Activated CD8-positive, alpha-beta memory T cell treated with anti-CD3 and anti-CD28 coated beads, Interleukin-2, amount 50 U/mL, for 24 hours (primary cell): ENCODE data around the gene INTS11.

Experiments used
- DNase-seq: peaks from one replicate; pipeline ENCODE4 v3.0.0-alpha.2; 2020; ENCODE audit errors: extremely low read depth

INTS11 gene

GRCh38 chr1:1299686-1300351 lies 24.6 kb downstream of the INTS11 start:
- no peak for DNase-seq

DNA sequence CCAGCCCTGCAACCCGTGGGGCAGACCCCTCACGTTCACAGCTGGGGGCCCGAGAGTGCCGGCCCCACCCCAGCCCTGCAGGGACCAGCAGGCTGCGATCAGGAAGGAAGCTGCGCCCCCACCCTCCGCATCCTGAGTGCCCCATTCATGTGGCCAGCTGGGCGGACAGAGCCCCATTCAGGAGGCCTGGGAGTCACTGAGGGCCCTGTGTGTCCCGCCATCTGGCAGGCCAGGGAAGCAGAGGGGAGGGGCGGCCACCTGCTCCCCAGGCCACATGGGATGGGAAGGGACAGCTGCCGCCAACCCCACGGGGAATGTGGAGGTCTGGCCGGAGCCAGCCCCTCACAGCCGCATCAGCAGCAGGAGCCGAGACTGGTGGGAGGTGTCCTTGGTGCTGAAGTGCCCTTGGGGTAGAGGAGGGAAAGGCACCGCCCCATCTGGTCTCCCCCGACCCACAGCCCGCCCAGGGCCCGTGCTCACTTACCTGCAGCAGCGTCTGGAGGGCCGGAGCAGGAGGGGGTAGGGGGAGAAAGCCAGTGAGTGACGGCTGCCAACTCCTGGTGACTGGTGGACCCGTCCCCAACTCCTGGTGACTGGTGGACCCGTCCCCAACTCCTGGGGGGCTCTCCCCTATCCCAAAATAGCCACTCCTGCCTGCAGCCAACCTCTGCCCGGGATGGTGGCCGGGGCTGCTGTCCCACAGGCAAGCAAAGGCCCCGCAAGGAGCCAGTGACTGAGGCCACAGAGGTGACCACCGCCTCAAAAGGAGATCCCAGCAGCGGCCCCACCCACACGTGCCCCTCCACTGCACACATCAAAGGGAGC lies 25.4 kb downstream of the INTS11 start:
- DNase-seq = no peak

- no peak for DNase-seq
Observed at GRCh38 chr1:1297802-1298424, 26.5 kb downstream of the INTS11 start.

DNA sequence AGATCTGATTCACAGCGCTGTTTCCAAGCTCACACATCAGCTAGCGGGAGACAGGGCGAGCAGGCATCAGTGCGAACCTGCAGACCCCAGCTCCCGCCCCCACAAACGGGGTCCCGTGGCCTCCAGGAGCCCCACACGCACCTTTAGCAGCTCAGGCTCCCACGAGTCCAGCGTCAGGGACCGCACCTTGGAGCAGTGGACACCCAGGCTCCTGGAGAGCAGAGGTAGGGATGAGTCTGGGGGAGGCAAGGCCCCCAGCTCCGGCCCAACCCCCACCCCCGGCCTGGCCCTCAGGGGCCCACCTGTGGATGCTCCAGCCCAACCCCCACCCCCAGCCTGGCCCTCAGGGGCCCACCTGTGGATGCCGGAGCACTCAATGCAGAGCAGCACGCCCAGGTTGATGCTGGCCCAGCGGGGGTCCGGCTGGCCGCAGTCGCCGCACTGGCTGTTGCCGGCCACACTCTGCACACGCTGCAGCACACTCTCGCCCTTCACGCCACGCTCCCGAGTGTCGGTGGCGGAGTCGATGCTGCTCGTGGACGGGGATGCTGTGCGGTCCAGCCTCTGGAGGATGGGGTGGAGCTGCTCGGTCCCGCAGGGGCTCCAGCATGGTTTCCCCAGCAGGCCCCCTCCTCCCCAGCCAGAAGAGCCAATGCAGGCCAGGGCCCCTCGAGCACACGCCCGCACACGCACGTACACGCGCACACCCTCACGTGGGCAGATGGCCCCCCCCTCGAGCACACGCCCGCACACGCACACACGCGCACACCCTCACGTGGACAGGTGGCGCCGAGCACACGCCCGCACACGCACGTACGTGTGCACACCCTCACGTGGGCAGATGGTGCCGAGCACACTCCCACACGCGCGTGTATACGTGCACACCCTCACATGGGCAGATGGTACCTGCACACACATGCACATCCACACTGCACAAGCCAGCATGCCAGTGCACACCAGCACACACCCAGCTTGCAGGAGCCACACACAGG lies 28.1 kb downstream of the INTS11 start:
- DNase-seq = no peak

GRCh38 chr1:1295154-1295923 lies 29.1 kb downstream of the INTS11 start:
- DNase-seq = no peak

DNA sequence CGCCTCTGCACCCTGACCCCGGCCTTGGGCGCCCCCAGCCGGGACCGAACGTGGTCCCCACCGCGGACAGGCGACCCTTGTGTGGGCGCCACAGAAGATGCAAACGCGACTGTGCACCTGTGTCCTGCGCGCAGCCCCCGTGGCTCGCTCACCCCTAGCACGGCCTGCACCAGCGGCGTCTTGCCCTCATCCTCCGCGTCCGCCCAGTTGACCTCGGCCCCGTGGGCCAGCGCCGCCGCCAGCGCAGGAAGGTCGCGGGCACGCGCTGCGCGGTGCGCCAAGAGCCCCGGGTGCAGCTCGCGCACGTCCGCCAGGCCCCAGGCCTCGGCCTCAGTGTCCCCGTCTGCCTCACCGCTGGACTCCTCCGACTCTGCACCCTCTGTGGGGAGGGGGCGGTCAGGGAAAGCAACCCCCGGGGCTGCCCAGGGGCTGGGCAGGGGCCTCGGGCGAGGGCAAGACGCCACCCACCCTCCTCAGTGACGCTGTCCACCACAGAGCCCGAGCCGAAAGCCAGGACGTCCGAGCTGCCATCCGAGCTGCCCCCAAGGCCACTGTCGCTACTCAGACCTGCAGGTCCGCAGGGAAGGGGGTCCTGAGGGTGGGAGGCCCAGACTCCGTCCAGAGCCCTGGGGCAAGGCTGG lies 30.1 kb downstream of the INTS11 start:
- DNase-seq = no peak

GRCh38 chr1:1293263-1294249 lies 30.9 kb downstream of the INTS11 start:
- no peak for DNase-seq

DNA sequence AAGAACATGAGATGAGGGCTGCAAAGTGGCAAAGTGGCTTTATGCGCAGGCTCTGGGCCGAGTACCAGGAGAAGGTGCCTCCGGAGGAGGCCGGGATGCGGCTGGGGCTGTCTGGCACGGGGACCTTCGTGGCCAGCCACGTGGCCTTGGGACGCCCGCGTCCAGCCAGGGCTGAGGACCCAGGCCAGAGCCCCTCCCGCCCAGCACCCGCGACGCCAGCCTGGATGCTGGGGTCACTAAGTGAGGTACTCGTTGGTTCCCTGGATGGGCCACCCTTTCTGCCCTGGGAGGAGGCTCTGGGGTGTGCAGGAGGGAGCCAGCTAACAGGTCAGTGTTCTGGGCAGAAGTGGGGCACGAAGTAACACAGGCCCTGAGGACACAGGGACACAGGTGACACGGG lies 31.6 kb downstream of the INTS11 start:
- no peak for DNase-seq

DNA sequence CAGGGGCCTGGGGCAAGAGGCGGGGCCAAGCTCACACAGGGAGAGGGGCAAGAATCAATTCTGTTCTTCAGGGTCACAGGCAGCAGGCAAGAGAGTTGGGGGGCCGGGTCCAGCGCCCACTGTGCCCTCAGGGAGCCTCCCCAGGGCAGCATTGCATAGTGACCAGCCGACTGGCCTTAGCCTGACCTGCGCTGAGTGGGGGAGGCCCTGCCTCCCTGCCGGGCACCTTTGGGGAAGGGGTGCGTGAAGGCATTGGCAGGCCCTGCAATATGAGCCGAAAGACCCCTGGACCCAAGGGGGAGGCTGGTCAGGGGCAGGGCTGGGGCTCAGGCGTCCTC lies 32.0 kb downstream of the INTS11 start:
- DNase-seq = no peak

DNA sequence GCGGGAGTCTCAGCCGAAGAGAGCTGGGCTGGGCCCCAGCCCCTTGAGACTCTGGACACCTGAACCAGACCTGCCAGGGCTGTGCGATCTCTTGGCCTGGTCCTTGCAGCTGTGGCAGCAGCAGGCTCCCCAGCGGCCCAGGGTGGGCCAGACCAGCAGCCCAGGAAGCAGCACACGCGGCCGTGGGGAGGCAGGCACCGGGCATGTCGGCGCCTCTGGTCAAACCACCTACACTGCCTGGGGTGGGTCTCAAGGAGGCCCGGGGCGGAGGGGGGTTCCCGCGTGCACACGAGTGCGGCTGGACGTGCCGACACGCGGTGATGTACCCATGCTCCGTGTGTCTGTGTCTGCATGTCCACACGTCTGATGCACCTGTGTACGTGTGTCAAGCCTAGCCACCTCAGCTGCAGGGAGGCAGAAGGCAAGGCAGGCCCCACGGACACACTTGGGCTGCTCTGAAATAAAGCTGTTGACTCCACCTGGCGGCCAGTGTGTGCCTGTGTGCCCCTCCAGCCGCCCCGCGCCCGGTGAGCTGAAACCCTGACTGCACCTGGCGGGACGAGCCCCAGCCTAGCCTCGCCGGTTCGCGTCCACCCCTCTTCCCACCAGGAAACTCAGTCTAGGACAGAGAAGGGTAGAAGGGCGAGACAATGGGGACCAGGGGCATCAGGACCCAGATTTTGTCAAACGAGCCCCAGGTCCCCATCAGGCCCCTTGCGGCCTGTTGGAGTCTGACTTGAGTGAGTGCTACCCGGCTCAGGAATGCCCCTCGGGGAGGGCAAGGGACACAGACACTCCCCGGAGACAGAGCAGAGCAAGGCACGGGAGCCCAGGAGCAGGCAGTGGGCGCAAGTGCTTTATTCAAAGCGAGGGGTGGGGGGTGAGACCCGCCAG lies 32.7 kb downstream of the INTS11 start:
- DNase-seq = no peak

DNA sequence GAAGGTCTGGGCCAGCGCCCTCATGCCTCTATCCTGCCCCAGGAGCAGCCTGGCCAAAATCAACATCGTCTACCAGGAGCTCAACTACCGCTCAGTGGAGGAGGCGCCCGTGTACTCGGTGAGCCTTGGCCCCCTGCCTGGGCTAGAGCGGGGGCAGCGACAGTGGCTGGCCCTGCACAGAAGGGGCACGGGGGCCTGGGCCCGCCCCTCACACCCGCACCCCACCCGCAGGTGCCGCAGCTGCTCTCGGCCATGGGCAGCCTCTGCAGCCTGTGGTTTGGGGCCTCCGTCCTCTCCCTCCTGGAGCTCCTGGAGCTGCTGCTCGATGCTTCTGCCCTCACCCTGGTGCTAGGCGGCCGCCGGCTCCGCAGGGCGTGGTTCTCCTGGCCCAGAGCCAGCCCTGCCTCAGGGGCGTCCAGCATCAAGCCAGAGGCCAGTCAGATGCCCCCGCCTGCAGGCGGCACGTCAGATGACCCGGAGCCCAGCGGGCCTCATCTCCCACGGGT lies 33.4 kb downstream of the INTS11 start:
- no peak for DNase-seq

DNA sequence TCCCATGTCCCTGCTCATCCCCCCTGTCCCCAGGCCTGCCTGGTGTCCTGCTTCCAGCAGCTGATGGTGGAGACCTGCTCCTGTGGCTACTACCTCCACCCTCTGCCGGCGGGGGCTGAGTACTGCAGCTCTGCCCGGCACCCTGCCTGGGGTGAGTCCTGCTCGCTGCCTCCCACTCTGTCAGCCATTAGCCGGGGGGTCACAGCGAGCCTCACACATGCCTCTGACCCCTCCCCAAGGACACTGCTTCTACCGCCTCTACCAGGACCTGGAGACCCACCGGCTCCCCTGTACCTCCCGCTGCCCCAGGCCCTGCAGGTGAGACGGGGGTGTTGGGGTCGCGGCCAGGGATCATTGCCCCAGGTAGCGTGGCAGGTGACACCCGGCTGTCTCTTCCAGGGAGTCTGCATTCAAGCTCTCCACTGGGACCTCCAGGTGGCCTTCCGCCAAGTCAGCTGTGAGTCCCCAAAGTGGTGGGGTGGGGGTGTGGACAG lies 34.2 kb downstream of the INTS11 start:
- no peak for DNase-seq

- no peak for DNase-seq
Observed at GRCh38 chr1:1287288-1288110, 37.0 kb downstream of the INTS11 start.

- no peak for DNase-seq
Observed at GRCh38 chr1:1286313-1287261, 37.9 kb downstream of the INTS11 start.

DNA sequence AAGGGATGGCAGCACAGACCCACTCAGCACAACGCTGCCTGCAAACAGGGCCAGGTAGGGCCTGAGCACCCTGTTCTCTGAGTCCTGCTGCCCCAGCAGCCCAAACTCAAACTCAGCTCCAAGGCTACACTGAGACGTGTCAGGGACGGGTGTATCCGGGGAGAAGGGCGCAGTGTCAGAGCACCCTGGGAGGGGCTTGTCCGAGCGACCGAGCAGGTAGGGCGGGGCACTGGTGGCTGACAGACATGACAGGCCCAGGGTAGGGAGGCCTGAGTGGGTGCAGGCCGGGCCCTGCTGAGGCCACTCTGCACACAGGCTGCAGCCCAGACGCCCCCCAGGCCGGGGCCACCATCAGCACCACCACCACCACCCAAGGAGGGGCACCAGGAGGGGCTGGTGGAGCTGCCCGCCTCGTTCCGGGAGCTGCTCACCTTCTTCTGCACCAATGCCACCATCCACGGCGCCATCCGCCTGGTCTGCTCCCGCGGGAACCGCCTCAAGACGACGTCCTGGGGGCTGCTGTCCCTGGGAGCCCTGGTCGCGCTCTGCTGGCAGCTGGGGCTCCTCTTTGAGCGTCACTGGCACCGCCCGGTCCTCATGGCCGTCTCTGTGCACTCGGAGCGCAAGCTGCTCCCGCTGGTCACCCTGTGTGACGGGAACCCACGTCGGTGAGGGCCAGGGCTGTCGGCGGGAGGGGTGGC lies 38.7 kb downstream of the INTS11 start:
- no peak for DNase-seq
